ENCODE data around the gene MIEF2.

MIEF2 gene

DNA sequence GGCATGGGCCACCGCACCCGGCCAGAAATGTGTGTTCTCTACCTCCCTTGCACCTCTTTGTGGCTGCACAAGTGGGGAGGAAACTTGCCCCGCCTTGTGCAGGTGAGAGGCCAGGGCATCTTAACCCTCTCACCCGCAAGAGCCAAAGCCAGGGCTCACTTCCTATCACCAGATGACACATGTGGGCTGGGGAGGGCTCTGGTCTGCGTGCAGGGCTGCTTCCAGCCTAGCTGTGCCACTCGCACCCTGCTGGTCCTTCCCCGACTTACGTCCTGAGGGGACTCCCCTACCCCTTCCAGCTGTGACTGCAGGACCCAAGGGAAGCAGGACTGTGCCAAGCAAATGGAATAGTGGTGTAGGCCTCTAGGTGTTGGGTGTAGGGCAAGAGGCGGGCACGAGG lies 6.9 kb downstream of the MIEF2 start:
- TF ChIP-seq, protein P1, sequence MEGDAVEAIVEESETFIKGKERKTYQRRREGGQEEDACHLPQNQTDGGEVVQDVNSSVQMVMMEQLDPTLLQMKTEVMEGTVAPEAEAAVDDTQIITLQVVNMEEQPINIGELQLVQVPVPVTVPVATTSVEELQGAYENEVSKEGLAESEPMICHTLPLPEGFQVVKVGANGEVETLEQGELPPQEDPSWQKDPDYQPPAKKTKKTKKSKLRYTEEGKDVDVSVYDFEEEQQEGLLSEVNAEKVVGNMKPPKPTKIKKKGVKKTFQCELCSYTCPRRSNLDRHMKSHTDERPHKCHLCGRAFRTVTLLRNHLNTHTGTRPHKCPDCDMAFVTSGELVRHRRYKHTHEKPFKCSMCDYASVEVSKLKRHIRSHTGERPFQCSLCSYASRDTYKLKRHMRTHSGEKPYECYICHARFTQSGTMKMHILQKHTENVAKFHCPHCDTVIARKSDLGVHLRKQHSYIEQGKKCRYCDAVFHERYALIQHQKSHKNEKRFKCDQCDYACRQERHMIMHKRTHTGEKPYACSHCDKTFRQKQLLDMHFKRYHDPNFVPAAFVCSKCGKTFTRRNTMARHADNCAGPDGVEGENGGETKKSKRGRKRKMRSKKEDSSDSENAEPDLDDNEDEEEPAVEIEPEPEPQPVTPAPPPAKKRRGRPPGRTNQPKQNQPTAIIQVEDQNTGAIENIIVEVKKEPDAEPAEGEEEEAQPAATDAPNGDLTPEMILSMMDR (IDR thresholded peaks at IDR 0.05; ENCODE audit: insufficient read depth, low read length, poor library complexity, severe bottlenecking): no peak
- no peak for TF ChIP-seq EZH2phosphoT487 (conservative IDR thresholded peaks at IDR 0.05; ENCODE audit: low read length)
- no peak overlapping the region for H3K27ac ChIP-seq (ENCODE audit: low read depth, low read length)
- H3K4me3 ChIP-seq (ENCODE audit: insufficient read depth, low read length, poor library complexity, severe bottlenecking): no peak overlapping the region
- no peaks in the 10 kb centered on the region for H3F3A ChIP-seq (ENCODE audit: insufficient read depth)
- H2AFZ ChIP-seq (ENCODE audit: low read depth, low read length, severe bottlenecking): no peak overlapping the region
- H3K9ac ChIP-seq (ENCODE audit: low read length): no peak overlapping the region
- H3K9me3 ChIP-seq (ENCODE audit: insufficient read depth, low read length): no peaks in the 10 kb centered on the region
- H4K20me1 ChIP-seq (ENCODE audit: low read depth, low read length): no peaks in the 10 kb centered on the region
- H3K79me2 ChIP-seq (ENCODE audit: insufficient read depth, low read length): no peaks in the 10 kb centered on the region
- no peaks in the 10 kb centered on the region for H3K9me2 ChIP-seq (replicated peaks; ENCODE audit: insufficient read depth, low read length)
- no peaks in the 10 kb centered on the region for H3K36me3 ChIP-seq (ENCODE audit: low read length)
- no peak overlapping the region for H3K4me2 ChIP-seq (ENCODE audit: low read depth, low read length, poor library complexity, severe bottlenecking)
- no peaks in the 10 kb centered on the region for H3K27me3 ChIP-seq (ENCODE audit: low read length)

DNA sequence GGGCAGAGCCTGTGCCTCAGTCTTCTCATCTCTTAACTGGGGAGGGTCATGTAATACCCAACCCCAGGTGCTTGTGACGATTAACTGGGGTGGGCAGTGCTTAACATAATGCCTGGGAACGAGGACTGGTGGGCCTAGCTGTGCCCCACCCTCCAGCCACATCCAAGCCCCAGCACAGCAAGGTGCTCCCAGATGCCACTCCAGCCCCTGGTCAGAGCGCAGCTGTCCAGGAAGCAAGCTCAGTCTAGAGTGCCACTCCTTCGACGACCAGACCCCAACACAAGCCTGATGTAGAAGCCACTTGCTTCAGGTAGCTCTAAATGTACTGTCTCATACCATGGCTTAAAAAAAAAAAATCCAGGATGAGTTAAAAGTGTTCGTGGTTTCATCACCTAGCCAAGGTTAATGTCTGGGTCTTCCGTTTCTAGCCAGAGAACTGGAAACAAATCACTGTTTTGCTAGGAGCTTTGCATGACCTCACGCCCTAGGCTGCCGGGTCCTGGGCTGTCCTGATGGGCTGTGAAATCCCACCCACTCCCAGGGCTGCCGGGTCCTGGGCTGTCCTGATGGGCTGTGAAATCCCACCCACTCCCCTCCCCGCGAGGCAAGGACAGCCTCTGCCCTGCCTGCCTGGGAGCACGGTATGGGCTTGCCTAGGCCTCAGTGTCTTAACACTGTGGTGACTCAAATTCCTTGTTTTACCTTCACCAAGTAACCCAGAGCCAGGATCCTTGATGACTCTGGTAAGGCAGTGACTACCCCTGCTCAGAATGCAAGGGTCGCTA lies 7.7 kb downstream of the MIEF2 start:
- H3K9me3 ChIP-seq (ENCODE audit: insufficient read depth, low read length): no peaks in the 10 kb centered on the region
- H3K27ac ChIP-seq (ENCODE audit: low read depth, low read length): no peak overlapping the region
- H3K79me2 ChIP-seq (ENCODE audit: insufficient read depth, low read length): no peaks in the 10 kb centered on the region
- no peaks in the 10 kb centered on the region for H3K36me3 ChIP-seq (ENCODE audit: low read length)
- no peaks in the 10 kb centered on the region for H3K27me3 ChIP-seq (ENCODE audit: low read length)
- TF ChIP-seq EZH2phosphoT487 (conservative IDR thresholded peaks at IDR 0.05; ENCODE audit: low read length): no peak
- TF ChIP-seq, protein P1 (IDR thresholded peaks at IDR 0.05; ENCODE audit: insufficient read depth, low read length, poor library complexity, severe bottlenecking): no peak
- no peak overlapping the region for H3K9ac ChIP-seq (ENCODE audit: low read length)
- no peaks in the 10 kb centered on the region for H4K20me1 ChIP-seq (ENCODE audit: low read depth, low read length)
- no peaks in the 10 kb centered on the region for H3K9me2 ChIP-seq (replicated peaks; ENCODE audit: insufficient read depth, low read length)
- H3K4me3 ChIP-seq (ENCODE audit: insufficient read depth, low read length, poor library complexity, severe bottlenecking): no peak overlapping the region
- no peak overlapping the region for H2AFZ ChIP-seq (ENCODE audit: low read depth, low read length, severe bottlenecking)
- H3F3A ChIP-seq (ENCODE audit: insufficient read depth): no peaks in the 10 kb centered on the region
- no peak overlapping the region for H3K4me2 ChIP-seq (ENCODE audit: low read depth, low read length, poor library complexity, severe bottlenecking)

- Histone ChIP-seq H3F3A (ENCODE audit: insufficient read depth) (no peaks in the 10 kb centered on the region), H3K4me3 (ENCODE audit: insufficient read depth, low read length, poor library complexity, severe bottlenecking) (no peak overlapping the region), H3K9me3 (ENCODE audit: insufficient read depth, low read length) (no peaks in the 10 kb centered on the region), H4K20me1 (ENCODE audit: low read depth, low read length) (no peaks in the 10 kb centered on the region), H3K9me2 (replicated peaks; ENCODE audit: insufficient read depth, low read length) (no peaks in the 10 kb centered on the region), H3K9ac (ENCODE audit: low read length) (no peak overlapping the region), H2AFZ (ENCODE audit: low read depth, low read length, severe bottlenecking) (no peak overlapping the region), H3K27ac (ENCODE audit: low read depth, low read length) (no peak overlapping the region), H3K27me3 (ENCODE audit: low read length) (no peaks in the 10 kb centered on the region), H3K4me2 (ENCODE audit: low read depth, low read length, poor library complexity, severe bottlenecking) (no peak overlapping the region), H3K79me2 (ENCODE audit: insufficient read depth, low read length) (no peaks in the 10 kb centered on the region), H3K36me3 (ENCODE audit: low read length) (0 out of 2 replicates have a peak, but pooled peaks cover 3% of the 10 kb centered on the region)
- TF ChIP-seq EZH2phosphoT487 (conservative IDR thresholded peaks at IDR 0.05; ENCODE audit: low read length): no peak
- TF ChIP-seq, protein P1 (IDR thresholded peaks at IDR 0.05; ENCODE audit: insufficient read depth, low read length, poor library complexity, severe bottlenecking): no peak
These were observed 9.8 kb downstream of the MIEF2 start for GRCh38 chr17:18270046-18270931.
